ENCODE measurements around the gene PLA2G2D.

DNA sequence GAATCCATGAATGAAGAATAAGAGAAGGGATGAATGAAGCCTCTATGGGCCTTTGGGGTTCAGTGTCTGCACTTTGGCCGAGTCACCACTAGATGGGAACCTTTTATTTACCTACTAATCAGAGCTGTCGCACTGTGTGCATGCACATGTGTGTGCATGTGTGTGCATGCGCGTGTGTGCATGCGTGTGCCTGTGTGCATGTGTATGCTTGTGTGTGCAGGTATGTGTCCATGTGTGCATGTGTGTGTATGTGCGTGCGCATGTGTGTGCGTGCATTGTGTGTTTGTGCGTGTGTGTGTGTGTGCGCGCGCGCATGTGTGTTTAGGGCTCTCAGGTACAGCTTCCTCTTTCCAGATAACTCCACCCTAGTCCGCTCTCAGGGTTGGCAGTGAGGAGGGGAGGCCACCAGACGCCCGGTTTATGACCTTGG is 46.2 kb upstream of the PLA2G2D start:
- TF ChIP-seq, protein P1, sequence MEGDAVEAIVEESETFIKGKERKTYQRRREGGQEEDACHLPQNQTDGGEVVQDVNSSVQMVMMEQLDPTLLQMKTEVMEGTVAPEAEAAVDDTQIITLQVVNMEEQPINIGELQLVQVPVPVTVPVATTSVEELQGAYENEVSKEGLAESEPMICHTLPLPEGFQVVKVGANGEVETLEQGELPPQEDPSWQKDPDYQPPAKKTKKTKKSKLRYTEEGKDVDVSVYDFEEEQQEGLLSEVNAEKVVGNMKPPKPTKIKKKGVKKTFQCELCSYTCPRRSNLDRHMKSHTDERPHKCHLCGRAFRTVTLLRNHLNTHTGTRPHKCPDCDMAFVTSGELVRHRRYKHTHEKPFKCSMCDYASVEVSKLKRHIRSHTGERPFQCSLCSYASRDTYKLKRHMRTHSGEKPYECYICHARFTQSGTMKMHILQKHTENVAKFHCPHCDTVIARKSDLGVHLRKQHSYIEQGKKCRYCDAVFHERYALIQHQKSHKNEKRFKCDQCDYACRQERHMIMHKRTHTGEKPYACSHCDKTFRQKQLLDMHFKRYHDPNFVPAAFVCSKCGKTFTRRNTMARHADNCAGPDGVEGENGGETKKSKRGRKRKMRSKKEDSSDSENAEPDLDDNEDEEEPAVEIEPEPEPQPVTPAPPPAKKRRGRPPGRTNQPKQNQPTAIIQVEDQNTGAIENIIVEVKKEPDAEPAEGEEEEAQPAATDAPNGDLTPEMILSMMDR (IDR thresholded peaks at IDR 0.05): peak in 3 of 4 experiments; percentile 10 to 35 (median 26)
- TF ChIP-seq POLR2A (IDR thresholded peaks at IDR 0.05) (no peak), POLR2AphosphoS5 (IDR thresholded peaks at IDR 0.05) (no peak), EP300 (IDR thresholded peaks at IDR 0.05) (no peak)
